Lung (tissue), 12 donors: ENCODE results near the gene BOLA3. TPM values are rescaled to one million over a fixed set of nuclear protein-coding genes. Genes with fewer than 3 reads are reported as not detected.
"Not testable (repeated sequence)": the region's sequence is repeated elsewhere in the genome, so short reads cannot be mapped to it uniquely, and the experiment has no call there.

Experiments
- ATAC-seq: fragments of 200-7000 bp; cut with Tn5 transposase; one replicate; pipeline ENCODE4 v1.9.1; 2020; ENCODE audit warnings: moderate number of reproducible peaks; ENCODE audit not compliant: insufficient read depth, low FRiP score
- DNase-seq, 3 donors: peaks; one replicate each; pipeline ENCODE4 v3.0.0-alpha.2; 2013 to 2017
- H3K27ac ChIP-seq, 2 donors: one replicate each; pipeline ENCODE4 v1.5.1; 2013; ENCODE audit warnings: mild to moderate bottlenecking in 2 of 2, moderate library complexity in 2 of 2, control low read depth in 1 of 2, inconsistent platforms in 1 of 2, low read depth in 1 of 2, low read length in 1 of 2
- H3K27me3 ChIP-seq, 3 donors: one replicate each; pipeline ENCODE4 v1.5.1; 2013; ENCODE audit warnings: low read length in 2 of 3; ENCODE audit not compliant: control insufficient read depth in 3 of 3, insufficient read depth in 3 of 3
- H3K36me3 ChIP-seq, 4 donors: one replicate each; pipeline ENCODE4 v1.5.1; 2013; ENCODE audit warnings: low read length in 4 of 4, mild to moderate bottlenecking in 1 of 4, moderate library complexity in 1 of 4; ENCODE audit not compliant: control insufficient read depth in 4 of 4, insufficient read depth in 4 of 4
- H3K4me1 ChIP-seq, 5 donors: one replicate each; pipeline ENCODE4 v1.5.1; 2013; ENCODE audit warnings: low read length in 5 of 5, mild to moderate bottlenecking in 2 of 5, moderate library complexity in 1 of 5; ENCODE audit not compliant: control insufficient read depth in 5 of 5, insufficient read depth in 5 of 5
- H3K4me3 ChIP-seq: one replicate; pipeline ENCODE4 v1.5.1; 2013; ENCODE audit warnings: mild to moderate bottlenecking, control low read depth, moderate library complexity
- H3K9ac ChIP-seq, 2 donors: one replicate each; pipeline ENCODE4 v1.5.1; 2013; ENCODE audit warnings: low read length in 2 of 2, control low read depth in 1 of 2; ENCODE audit not compliant: insufficient read depth in 1 of 2
- H3K9me3 ChIP-seq, 4 donors: one replicate each; pipeline ENCODE4 v1.5.1; 2013; ENCODE audit warnings: low read length in 3 of 4, mild to moderate bottlenecking in 1 of 4, moderate library complexity in 1 of 4; ENCODE audit not compliant: control insufficient read depth in 4 of 4, insufficient read depth in 3 of 4
- CTCF ChIP-seq: IDR thresholded peaks from 2 replicates; pipeline ENCODE4 v1.5.1; 2012; ENCODE audit warnings: mild to moderate bottlenecking; ENCODE audit errors: control extremely low read depth, extremely low read depth
- whole genome bisulfite sequencing, 2 donors: extraction: QIAGEN DNeasy Blood & Tissue Kit; methylation state at CpG; one replicate each; pipeline ENCODE4 v1.1.7; 2013; 5-methylcytosine and 5-hydroxymethylcytosine counted together
- polyA plus RNA-seq, 2 donors: library from polyadenylated mRNA; stranded (reverse); fragments of 200-250 nt; gene quantifications; one replicate each; pipeline ENCODE4 v1.2.1, GENCODE V29; 2013
- total RNA-seq, 2 donors: library from RNA; depleted of rRNA in 1 of 2; stranded (reverse); fragments of >200 nt in 1 of 2; gene quantifications; one replicate each; pipeline ENCODE4 v1.2.1, GENCODE V29; 2014 to 2021
- donor health status: control.
- donor health status: control.
- donor health status: Bipolar disorder and iron deficiency.
- donor health status: healthy.
- donor health status: DM: yes; HTN: yes; CAD: no.

Gene BOLA3
- total and polyA plus RNA-seq, 4 donors: 12.0 to 64.5 (median 39.7) TPM

- WGBS, 2 donors: 94 to 98% methylated on average over 3 of the region's 3 CpGs
- ATAC-seq (no peak), DNase-seq (no peak)
- H3K9me3 ChIP-seq: no peaks in the 10 kb centered on the region
- H3K4me3 ChIP-seq: no peak overlapping the region
- H3K27ac ChIP-seq: no peak overlapping the region
- peaks cover 11 to 53% (median 38%) of the 10 kb centered on the region in 4 donors for H3K36me3 ChIP-seq
- peaks cover 0 to 6% (median 0%) of the 10 kb centered on the region in 5 donors for H3K4me1 ChIP-seq
- no peak for TF ChIP-seq CTCF
- H3K27me3 ChIP-seq: no peaks in the 10 kb centered on the region
- H3K9ac ChIP-seq: no peak overlapping the region
Observed at GRCh38 chr2:74091391-74091790, 56.3 kb downstream of the BOLA3 start.

- no peaks in the 10 kb centered on the region for H3K4me1 ChIP-seq
- peaks cover 11 to 59% (median 33%) of the 10 kb centered on the region in 4 donors for H3K36me3 ChIP-seq
- no peak overlapping the region for H3K27ac ChIP-seq
- DNase-seq: no peak
- no peaks in the 10 kb centered on the region for H3K27me3 ChIP-seq
- no peak for TF ChIP-seq CTCF
- H3K4me3 ChIP-seq: no peak overlapping the region
- no peak overlapping the region for H3K9ac ChIP-seq
- no peak for ATAC-seq
- H3K9me3 ChIP-seq: no peaks in the 10 kb centered on the region
- WGBS, 2 donors: 94 to 95% methylated on average over 26 of the region's 26 CpGs
Observed at GRCh38 chr2:74089816-74090745, 57.6 kb downstream of the BOLA3 start.

GRCh38 chr2:74088676-74089075 is 59.0 kb downstream of the BOLA3 start:
- H3K9ac ChIP-seq, H3K4me3 ChIP-seq, H3K27ac ChIP-seq, DNase-seq, H3K27me3 ChIP-seq, H3K9me3 ChIP-seq, ATAC-seq, H3K4me1 ChIP-seq: not testable (repeated sequence)
- peaks cover 11 to 52% (median 33%) of the 10 kb centered on the region in 4 donors for H3K36me3 ChIP-seq
- WGBS, 2 donors: 93 to 97% methylated on average over 8 of the region's 8 CpGs

GRCh38 chr2:74087696-74088095 is 60.0 kb downstream of the BOLA3 start:
- no peaks in the 10 kb centered on the region for H3K27me3 ChIP-seq
- WGBS, 2 donors: 97 to 98% methylated on average over 16 of the region's 16 CpGs
- H3K4me3 ChIP-seq: no peak overlapping the region
- no peak for TF ChIP-seq CTCF
- H3K4me1 ChIP-seq: no peaks in the 10 kb centered on the region
- H3K9me3 ChIP-seq: peaks cover 0 to 2% (median 0%) of the 10 kb centered on the region in 4 donors
- no peak overlapping the region for H3K9ac ChIP-seq
- H3K36me3 ChIP-seq: peaks cover 8 to 49% (median 32%) of the 10 kb centered on the region in 4 donors
- ATAC-seq (no peak), DNase-seq (no peak)
- no peak overlapping the region for H3K27ac ChIP-seq
